ENCODE results near the gene FBXL15.

FBXL15 gene

DNA sequence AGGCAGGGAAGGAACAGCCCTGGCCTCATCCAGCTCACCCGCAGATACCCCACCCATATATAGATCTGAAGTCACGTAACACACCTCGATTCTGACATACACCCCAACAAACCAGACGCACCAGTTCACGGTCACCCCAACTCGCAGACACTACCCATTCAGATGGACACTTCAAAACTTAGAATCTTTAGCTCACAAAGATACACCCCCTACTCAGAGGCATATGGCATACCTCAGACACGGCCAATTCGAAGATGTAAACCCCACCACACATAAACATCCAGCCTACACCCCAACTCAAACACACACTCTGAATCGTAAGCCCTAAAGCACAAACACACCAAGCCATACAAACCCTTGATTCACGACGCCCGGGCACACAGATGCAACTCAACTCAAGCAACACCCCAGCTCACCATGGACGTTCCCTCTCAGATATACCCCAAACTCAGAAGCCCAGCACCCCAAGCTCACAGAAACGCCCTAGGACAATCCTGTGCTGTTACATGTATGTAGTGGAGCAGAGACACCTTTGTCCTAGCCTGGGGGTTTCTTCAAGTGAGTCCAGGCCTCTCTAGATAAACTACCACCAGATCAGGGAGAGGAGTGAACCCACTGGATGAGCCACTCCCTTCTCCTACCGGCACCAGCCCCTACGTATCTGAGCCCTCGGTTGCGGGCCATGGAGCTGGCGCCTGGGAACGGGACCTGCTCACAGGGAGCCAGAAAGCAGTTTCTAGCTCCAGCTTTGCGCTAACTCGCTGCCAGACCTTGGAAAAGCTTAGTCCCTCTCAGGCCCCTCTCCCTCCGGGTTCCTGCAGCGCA is 10.8 kb upstream of the FBXL15 start:
- no peak for DNase-seq (ENCODE audit: low read depth in 2 of 3, low spot score in 1 of 3)

- DNase-seq (ENCODE audit: low read depth in 2 of 3, low spot score in 1 of 3): peak in 1 of 3 donors; percentile 61
These were observed 10.1 kb upstream of the FBXL15 start for GRCh38 chr10:102410429-102411073.

DNA sequence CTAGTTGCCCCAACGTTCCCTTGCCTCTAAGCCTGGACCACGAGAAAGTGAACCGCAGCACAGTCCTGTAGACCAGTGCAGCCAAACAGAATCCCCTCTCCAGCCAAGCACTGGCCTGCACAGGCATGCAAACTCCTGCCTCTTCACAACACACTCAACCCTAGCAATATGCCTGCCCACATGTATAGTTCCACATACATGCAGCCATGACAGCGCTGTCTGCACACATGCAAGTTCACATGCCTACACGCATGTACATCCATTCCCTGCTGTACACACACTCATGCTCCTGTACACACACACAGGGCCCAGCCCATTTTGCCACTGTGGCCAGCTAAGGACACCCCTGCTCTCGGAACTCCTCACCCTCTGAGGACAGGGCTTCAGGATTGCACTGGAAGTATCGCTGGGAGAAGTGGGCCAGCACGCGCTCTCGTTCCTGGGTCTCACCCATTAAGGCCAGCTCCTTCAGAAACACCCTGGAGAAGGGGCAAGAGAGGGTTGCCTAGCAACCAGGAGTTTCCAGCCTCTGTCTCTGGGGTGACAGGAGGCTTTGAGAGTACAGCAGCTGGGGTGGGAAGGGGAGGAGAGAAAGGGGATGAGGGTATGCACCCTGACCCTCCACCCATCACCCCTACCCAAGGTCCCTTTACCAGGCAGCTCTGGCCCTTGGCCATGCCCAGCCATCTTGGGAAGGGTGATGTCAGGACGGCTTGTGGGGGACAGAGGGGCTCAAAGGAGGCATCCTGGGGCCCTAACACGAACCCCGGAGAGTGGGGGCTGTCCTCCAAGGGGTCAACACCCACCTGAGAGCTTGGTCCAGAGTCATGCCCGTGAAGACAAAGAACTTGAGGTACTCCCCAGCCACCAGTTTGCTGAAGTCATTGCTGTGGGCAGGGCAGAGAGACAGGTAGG is 9.0 kb upstream of the FBXL15 start:
- DNase-seq (ENCODE audit: low read depth in 2 of 3, low spot score in 1 of 3): no peak

DNA sequence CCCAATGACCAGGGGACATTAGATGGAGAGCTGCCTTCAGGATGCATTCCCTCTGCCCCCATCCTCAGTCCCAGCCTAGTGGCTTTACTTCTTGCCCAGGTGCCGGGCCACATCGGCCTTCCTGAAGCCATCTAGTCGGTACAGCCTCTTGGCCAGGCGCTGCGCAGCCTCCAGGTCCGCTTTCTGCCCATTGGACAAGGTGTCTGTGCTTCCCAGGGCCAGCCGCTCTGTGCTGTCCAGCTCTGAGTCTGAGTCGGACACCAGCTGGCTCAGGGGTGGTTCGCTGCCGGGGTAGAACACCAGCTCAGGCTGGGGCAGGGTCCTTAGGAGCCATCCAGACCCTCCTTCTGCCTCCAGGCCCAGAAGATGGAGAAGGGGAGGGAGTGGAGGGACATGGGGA is 8.3 kb upstream of the FBXL15 start:
- DNase-seq (ENCODE audit: low read depth in 2 of 3, low spot score in 1 of 3): no peak

- DNase-seq (ENCODE audit: low read depth in 2 of 3, low spot score in 1 of 3): no peak
These were observed 7.5 kb upstream of the FBXL15 start for GRCh38 chr10:102413053-102413705.

- DNase-seq (ENCODE audit: low read depth in 2 of 3, low spot score in 1 of 3): no peak
These were observed 6.7 kb upstream of the FBXL15 start for GRCh38 chr10:102413806-102414561.

DNA sequence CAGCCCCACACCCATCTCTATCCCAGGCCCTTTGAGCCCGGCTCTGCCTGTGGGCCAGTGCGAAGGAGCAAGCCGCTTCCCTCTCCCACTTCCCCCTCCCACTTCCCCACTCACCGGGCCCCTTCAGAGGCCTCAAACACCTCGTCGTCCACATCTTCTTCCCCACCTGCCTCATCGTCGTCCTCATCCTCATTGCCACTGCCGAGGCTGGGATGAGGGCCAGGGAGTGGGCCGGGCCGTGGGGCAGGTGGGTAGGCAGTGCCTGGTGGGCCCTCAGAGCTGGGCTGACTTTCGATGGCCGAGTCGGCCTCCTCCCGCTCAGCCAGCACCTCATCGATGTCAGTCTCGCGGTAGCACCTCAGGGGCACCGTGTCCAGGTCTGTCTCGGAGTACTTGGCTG is 5.9 kb upstream of the FBXL15 start:
- no peak for DNase-seq (ENCODE audit: low read depth in 2 of 3, low spot score in 1 of 3)

GRCh38 chr10:102416283-102416682 is 4.4 kb upstream of the FBXL15 start:
- no peak for DNase-seq (ENCODE audit: low read depth in 2 of 3, low spot score in 1 of 3)

DNA sequence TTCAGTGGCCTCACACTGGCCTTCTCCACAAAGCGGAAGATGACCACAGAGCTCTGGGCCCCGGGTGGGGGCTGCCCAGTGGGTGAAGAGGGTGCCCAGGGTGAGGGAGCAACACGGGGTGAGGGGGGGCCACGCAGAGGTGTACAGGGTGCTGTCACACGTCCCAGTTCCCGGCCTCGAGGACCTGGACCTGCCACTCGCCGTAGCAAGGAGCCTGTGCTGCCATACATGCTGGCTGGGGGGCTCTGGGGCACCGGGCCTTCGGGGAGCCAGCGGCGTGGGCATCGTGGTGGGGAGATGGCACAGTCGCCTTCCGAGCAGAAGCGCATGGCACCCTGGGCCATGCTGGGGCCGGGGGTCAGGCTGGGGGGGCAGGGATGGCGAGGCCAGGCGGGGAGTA is 3.9 kb upstream of the FBXL15 start:
- DNase-seq (ENCODE audit: low read depth in 2 of 3, low spot score in 1 of 3): no peak

- no peak for DNase-seq (ENCODE audit: low read depth in 2 of 3, low spot score in 1 of 3)
These were observed 1.9 kb upstream of the FBXL15 start, which contains the start of gene PSD for GRCh38 chr10:102418622-102419268. Gene PSD, minus strand, starts transcription at chr10:102418785. Its CDS starts 1,747 bp downstream, at chr10:102417038.

- DNase-seq (ENCODE audit: low read depth in 2 of 3, low spot score in 1 of 3): peak in 2 of 3 donors; percentile 60 to 67
These were observed 1.1 kb upstream of the FBXL15 start for GRCh38 chr10:102419269-102420180.

DNA sequence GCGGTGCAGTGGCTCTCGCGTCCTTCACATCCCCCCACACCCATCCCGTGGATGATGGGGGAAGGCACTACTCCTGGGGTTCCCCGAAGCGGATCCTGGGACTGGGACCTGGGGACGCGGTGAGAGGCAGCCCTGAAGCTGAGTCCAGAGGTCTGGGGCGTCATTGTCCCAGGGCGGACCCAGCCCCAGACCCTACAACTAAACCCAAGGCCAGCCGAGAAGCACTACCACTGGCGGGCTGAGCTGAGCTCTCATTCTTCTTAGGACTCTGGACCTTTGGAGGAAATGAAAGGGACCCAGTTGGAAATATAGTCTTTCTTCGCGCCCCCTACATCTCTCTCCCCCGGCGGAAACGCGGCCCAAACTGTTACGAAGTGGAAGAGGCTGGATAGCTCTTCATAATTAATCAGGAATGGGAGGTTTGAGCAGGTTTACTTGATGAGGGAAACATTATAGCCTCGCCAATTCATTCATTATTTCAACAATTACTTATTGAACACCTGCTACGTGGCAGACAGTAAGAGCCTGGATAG is 389 bp upstream of the FBXL15 start:
- DNase-seq (ENCODE audit: low read depth in 2 of 3, low spot score in 1 of 3): no peak

DNA sequence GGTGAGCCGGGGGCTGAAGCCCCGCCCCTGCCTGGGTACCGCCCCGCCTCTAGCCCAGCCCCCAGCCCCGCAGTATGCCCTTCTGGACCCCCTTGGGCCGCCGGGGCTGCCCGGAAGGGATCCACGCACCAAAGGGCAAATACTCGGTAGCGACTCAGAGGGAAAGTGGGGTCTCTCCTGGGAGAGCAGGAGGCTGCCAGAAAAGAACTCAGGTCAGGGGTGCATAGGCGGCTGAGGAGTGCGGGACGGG is 796 bp downstream of the FBXL15 start:
- DNase-seq (ENCODE audit: low read depth in 2 of 3, low spot score in 1 of 3): no peak

GRCh38 chr10:102421757-102422512 is 1.3 kb downstream of the FBXL15 start:
- no peak for DNase-seq (ENCODE audit: low read depth in 2 of 3, low spot score in 1 of 3)

GRCh38 chr10:102422545-102423129 is 2.0 kb downstream of the FBXL15 start:
- DNase-seq (ENCODE audit: low read depth in 2 of 3, low spot score in 1 of 3): no peak

- no peak for DNase-seq (ENCODE audit: low read depth in 2 of 3, low spot score in 1 of 3)
These were observed 2.8 kb downstream of the FBXL15 start for GRCh38 chr10:102423372-102423968.

GRCh38 chr10:102424145-102424544 is 3.5 kb downstream of the FBXL15 start:
- DNase-seq (ENCODE audit: low read depth in 2 of 3, low spot score in 1 of 3): no peak
